Lower leg skin (tissue), 4 donors: ENCODE results near the gene EXOC6. TPM values are rescaled to one million over a fixed set of nuclear protein-coding genes. Genes with fewer than 3 reads are reported as not detected.

Experiments
- DNase-seq, 2 donors: peaks; one replicate each; pipeline ENCODE4 v3.0.0-alpha.2; 2019; ENCODE audit warnings: low spot score in 2 of 2
- H3K4me3 ChIP-seq: fragments of 200-600 bp; sonication (generic); 2 replicates; pipeline ENCODE4 v1.5.1; 2017; ENCODE audit warnings: mild to moderate bottlenecking, low read depth; ENCODE audit not compliant: poor library complexity, severe bottlenecking
- POLR2A ChIP-seq, 2 donors: fragments of 450-650 bp; IDR thresholded peaks; one replicate each; pipeline ENCODE4 v1.6.1; 2016 to 2017; ENCODE audit warnings: antibody characterized with exemption in 2 of 2, mild to moderate bottlenecking in 1 of 2, moderate library complexity in 1 of 2
- WGBS, 2 donors: methylation state at CpG; one replicate each; pipeline ENCODE4 v1.1.5; 2018; 5-methylcytosine and 5-hydroxymethylcytosine counted together
- intact Hi-C: fragments of 100-400 bp; cut with DNase I; formaldehyde crosslinking; loops from one replicate; pipeline ENCODE4 v1.15.0; 2023; ENCODE audit warnings: low total_unique reads
- total RNA-seq, 4 donors: library from RNA; depleted of rRNA; stranded (reverse); fragments of >200 nt; gene quantifications; one replicate each; pipeline ENCODE4 v1.1.0, GENCODE V29; 2016
- TF ChIP-seq, protein P1 (sequence below), 3 donors: fragments of 450-650 bp; IDR thresholded peaks; one replicate each; pipeline ENCODE4 v1.5.1; 2016; ENCODE audit warnings: antibody characterized with exemption in 3 of 3, mild to moderate bottlenecking in 3 of 3, moderate library complexity in 2 of 3

The EXOC6 gene
- total RNA-seq, 4 donors from 2014 or later: 5.2 to 8.4 (median 6.0) TPM

DNA sequence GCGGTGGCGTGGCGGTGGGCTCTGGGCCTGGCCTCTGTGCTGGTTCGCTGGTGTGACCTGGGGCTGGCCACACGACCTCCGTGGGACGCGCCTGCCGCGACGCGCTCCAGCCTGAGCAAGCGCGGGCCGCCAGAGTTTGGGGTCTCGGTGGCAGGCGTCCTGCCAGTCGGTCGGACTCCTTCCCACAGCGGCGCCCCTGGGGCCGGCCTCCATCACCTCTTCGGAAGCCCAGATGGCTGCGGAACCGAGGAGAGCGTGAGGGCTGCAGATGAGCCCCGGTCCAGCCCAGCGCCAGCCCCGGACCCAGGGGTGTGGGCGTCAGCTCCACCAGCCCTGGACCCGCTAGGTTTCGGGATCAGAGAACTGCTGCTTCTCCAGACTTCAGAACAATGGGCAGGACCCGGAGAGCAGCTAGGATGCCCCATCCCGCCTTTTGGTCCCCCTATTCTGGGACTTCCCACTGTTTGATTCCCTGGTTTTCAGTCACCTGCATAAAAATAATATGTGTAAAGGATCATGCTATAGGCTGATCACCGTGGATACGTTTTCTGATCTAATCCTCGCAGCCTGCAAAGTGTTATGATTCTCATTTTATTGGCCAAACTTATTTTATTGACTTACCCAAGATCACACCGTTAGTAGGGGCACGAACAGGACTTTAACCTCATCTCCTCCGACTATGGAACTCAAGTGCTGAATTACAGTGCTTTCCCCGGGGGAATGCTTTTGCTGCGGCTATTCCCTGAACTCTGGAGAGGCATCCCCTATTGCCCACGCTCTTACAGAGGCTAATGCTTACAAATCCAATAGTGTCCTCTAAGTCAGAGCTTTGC lies 215.0 kb downstream of the EXOC6 start:
- DNase-seq: no peak
- H3K4me3 ChIP-seq: no peak overlapping the region
- TF ChIP-seq, protein P1, sequence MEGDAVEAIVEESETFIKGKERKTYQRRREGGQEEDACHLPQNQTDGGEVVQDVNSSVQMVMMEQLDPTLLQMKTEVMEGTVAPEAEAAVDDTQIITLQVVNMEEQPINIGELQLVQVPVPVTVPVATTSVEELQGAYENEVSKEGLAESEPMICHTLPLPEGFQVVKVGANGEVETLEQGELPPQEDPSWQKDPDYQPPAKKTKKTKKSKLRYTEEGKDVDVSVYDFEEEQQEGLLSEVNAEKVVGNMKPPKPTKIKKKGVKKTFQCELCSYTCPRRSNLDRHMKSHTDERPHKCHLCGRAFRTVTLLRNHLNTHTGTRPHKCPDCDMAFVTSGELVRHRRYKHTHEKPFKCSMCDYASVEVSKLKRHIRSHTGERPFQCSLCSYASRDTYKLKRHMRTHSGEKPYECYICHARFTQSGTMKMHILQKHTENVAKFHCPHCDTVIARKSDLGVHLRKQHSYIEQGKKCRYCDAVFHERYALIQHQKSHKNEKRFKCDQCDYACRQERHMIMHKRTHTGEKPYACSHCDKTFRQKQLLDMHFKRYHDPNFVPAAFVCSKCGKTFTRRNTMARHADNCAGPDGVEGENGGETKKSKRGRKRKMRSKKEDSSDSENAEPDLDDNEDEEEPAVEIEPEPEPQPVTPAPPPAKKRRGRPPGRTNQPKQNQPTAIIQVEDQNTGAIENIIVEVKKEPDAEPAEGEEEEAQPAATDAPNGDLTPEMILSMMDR (IDR thresholded peaks at IDR 0.05): no peak
- TF ChIP-seq POLR2A (IDR thresholded peaks at IDR 0.05): no peak
- intact Hi-C loops: no loop called here
- WGBS, 2 donors: 17 to 22% methylated on average over 17 to 25 of the region's 43 CpGs

DNA sequence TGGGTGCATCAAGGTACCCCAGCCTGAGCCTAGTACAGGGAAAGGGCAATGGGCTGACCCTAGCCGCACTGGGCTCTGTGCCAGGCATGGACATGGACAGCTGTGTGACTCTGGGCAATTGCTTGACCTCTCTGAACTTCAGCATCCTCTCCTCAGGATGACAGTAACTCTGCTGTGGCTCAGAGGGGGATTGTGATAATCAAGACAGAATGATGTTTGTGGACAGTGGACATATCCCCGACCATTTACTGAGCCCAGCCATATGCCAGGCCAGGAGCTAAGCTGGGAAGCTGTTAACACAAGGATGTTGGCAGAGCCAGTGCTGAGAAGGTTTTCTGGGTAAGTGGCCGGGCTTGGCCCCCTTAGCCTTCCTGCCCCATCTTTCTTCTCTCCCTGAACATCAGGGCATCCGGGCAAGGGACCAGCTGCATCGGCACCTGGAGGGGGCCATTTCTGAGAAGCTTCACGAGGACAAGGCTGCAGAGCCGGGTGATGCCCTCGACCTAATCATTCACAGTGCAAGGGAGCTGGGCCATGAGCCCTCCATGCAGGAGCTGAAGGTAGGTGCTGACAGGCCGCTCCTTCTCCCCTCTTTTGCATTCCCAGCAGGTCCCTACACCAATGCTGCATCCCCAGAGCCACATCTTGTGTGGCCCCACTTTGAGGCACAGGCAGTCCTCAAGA lies 215.8 kb downstream of the EXOC6 start:
- TF ChIP-seq, protein P1 (IDR thresholded peaks at IDR 0.05): no peak
- no peak for TF ChIP-seq POLR2A (IDR thresholded peaks at IDR 0.05)
- WGBS, 2 donors: 64 to 70% methylated on average over 9 of the region's 9 CpGs
- DNase-seq: no peak
- H3K4me3 ChIP-seq: no peak overlapping the region
- intact Hi-C loops: no loop called here

DNA sequence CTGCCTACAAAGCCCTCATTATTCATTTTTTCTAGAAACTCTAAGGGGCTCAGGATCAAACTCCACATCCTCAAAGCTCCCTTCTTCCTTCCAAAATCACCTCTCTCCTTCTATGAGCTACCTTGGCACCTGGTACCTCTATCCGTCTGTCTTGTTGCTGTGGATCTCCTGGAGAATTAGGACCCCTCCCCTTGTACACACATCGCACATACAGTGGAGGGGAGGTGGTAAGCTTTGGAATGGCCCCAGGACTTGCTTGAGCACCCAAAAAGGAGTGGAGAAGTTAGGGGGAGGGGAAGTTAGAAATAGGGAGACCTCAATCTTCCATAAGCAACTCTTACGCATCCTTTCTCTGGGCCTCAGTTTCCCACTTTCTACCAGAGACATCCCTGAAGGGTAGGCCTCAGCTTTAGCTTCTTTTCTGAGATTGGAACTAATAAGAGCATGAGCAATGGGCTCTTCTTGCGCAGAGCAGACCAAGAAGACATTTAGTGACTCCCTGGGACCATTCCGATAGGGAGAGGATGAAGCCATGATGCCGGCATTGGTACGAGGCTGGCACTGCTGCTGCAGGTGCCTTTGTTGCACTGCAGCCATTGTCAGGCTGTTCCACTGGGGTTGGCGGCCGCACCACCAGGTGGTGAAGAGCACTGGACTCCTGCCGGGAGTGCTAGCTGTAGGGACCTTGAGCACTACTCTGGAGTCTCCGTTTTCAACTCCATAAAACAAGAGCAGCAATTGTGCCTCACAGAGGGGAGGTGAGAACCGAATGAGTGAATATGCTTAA lies 216.7 kb downstream of the EXOC6 start:
- H3K4me3 ChIP-seq: no peak overlapping the region
- no peak for TF ChIP-seq POLR2A (IDR thresholded peaks at IDR 0.05)
- TF ChIP-seq, protein P1 (IDR thresholded peaks at IDR 0.05): no peak
- 60 to 65% methylated on average over 12 of the region's 12 CpGs for WGBS, 2 donors
- intact Hi-C loops: no loop called here
- DNase-seq: no peak

DNA sequence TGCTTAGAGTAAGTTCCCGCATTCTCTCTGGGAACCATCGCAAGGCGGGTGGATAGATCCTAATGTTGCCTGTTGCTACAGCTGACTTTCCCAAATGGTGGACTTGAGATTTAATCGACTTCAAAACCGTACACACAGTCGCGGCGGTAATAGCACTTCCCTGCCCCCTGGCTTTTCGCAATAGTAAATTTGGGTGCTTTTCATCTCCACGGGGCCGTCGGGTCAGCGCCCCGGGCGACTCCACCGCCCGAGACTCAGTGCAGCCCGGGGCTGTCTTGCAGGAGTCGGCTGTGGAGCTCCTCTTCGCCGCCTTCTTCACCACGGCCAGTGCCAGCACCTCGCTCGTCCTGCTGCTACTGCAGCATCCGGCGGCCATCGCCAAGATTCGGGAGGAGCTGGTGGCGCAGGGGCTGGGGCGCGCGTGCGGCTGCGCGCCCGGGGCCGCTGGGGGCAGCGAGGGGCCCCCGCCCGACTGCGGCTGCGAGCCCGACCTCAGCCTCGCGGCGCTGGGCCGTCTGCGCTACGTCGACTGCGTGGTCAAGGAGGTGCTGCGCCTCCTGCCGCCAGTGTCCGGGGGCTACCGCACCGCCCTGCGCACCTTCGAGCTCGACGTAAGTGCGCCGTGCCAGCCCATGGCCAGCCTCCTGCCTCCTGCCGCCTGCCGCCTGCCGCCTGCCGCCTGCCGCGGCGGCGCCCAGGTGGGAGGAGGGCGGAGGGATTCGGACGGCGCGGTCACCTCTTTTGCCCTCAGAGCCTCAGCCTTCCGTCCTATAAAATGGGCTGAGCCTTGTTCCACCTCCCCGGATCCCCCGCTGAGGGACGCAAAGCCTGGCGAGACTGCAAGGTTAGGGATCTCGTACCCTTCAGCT lies 217.6 kb downstream of the EXOC6 start:
- intact Hi-C loops: no loop called here
- no peak for TF ChIP-seq POLR2A (IDR thresholded peaks at IDR 0.05)
- TF ChIP-seq, protein P1 (IDR thresholded peaks at IDR 0.05): no peak
- no peak overlapping the region for H3K4me3 ChIP-seq
- 9 to 22% methylated on average over 56 to 57 of the region's 81 CpGs for WGBS, 2 donors
- no peak for DNase-seq

DNA sequence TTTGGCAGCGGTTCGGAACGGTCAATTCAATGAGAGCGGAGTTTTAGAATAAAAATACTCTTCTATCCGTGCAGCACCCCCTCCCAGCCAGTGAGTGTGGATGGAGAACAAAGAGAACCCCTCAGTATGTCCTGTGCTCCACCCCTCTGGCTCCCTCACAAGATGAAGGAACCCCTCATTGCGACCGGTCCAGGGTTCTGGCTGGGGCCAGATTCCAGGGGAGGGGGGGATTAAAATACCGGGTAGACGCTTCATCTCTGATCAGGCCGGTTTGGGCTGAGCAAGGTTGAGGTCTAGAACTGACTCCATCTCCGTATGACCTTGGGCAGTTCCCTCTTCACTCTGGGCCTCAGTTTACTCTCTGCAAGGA lies 218.2 kb downstream of the EXOC6 start:
- H3K4me3 ChIP-seq: no peak overlapping the region
- intact Hi-C loops: no loop called here
- 17 to 23% methylated on average over 11 of the region's 11 CpGs for WGBS, 2 donors
- DNase-seq: no peak
- TF ChIP-seq, protein P1 (IDR thresholded peaks at IDR 0.05): no peak
- TF ChIP-seq POLR2A (IDR thresholded peaks at IDR 0.05): no peak
